ENCODE measurements around the gene SLK.

SLK gene

DNA sequence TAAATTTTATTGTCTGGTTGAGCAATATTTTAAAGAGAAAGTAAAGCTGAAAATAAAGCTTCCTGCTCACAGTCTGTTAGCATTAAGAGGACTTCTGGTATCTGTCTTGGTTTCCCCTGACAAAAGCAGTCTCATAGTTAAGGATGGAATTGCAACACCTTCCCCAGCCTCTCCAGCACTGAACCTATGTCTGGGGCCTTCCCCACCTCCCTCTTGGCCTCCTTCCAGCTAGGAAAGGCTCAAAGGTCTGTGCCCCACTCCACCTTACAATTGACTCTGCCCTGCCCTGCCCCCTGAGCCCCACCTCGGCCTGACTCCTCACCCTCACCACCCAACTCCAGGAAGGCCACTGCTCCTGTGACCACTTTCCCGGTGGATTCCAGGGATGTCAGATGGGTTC lies 85.5 kb downstream of the SLK start:
- 84 to 100% methylated on average over 2 of the region's 2 CpGs for WGBS, 2 experiments (ENCODE audit: insufficient coverage in 2 of 2)
- Histone ChIP-seq H3K36me3 (ENCODE audit: control insufficient read depth, insufficient read depth, low read length) (no peaks in the 10 kb centered on the region), H3K27ac (ENCODE audit: low read depth, low read length, severe bottlenecking) (no peak overlapping the region), H3K4me1 (ENCODE audit: control insufficient read depth, insufficient read depth, low read length, poor library complexity, severe bottlenecking) (peaks cover 23% of the 10 kb centered on the region), H3K4me3 (ENCODE audit: extremely low read depth, insufficient read depth, low read length, poor library complexity, severe bottlenecking) (no peak overlapping the region), H3K9me3 (ENCODE audit: control insufficient read depth, low read length) (no peaks in the 10 kb centered on the region)

DNA sequence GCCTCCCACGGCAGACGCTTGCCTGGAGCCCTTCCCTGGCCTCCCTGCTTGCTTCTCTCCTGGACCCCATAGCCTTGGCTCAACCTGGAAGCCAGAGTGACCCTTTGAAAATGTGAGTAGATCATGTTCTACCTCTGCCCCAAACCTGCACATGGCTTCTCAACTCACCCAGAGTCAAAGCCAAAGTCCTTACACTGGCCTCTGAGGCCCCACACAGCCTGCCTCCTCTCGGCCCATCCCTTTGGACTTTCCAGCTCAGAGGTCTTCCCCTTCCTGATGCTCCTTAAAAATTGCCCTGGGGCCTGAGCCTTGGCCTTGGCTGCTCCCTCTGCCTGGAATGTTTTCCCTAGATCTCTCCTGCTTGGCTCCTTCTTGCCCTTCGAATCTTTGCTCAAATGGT lies 86.3 kb downstream of the SLK start:
- Histone ChIP-seq H3K27ac (ENCODE audit: low read depth, low read length, severe bottlenecking) (no peak overlapping the region), H3K9me3 (ENCODE audit: control insufficient read depth, low read length) (no peaks in the 10 kb centered on the region), H3K36me3 (ENCODE audit: control insufficient read depth, insufficient read depth, low read length) (no peaks in the 10 kb centered on the region), H3K4me3 (ENCODE audit: extremely low read depth, insufficient read depth, low read length, poor library complexity, severe bottlenecking) (no peak overlapping the region), H3K4me1 (ENCODE audit: control insufficient read depth, insufficient read depth, low read length, poor library complexity, severe bottlenecking) (peaks cover 23% of the 10 kb centered on the region)
- 94% methylated on average over 4 of the region's 4 CpGs for WGBS, 2 experiments (ENCODE audit: insufficient coverage in 2 of 2)

DNA sequence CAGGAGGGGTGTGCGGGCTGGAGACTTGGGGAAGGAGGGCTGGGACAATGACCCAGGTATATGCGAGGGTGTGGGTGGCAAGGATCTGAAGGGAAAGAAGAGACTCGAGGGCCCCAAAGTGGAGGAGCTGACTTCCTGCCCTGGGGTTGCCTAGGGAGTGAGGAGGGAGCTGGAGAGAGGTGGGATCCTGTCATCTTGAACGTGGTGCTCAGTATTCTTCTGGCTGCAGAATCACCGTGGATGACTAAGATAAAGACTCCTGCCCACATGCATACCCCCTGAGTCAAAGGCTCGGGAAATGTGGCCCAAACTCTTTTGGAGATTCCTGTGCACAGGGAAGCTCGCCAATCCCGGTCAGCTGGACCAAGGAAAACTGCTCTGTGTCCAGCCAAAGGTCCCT lies 87.5 kb downstream of the SLK start:
- WGBS, 2 experiments (ENCODE audit: insufficient coverage in 2 of 2) = 55 to 73% methylated on average over 5 to 6 of the region's 8 CpGs
- peaks cover 23% of the 10 kb centered on the region for H3K4me1 ChIP-seq (ENCODE audit: control insufficient read depth, insufficient read depth, low read length, poor library complexity, severe bottlenecking)
- H3K9me3 ChIP-seq (ENCODE audit: control insufficient read depth, low read length) = no peaks in the 10 kb centered on the region
- H3K4me3 ChIP-seq (ENCODE audit: extremely low read depth, insufficient read depth, low read length, poor library complexity, severe bottlenecking) = no peak overlapping the region
- no peaks in the 10 kb centered on the region for H3K36me3 ChIP-seq (ENCODE audit: control insufficient read depth, insufficient read depth, low read length)
- peak overlapping the region; percentile 62 for H3K27ac ChIP-seq (ENCODE audit: low read depth, low read length, severe bottlenecking)

DNA sequence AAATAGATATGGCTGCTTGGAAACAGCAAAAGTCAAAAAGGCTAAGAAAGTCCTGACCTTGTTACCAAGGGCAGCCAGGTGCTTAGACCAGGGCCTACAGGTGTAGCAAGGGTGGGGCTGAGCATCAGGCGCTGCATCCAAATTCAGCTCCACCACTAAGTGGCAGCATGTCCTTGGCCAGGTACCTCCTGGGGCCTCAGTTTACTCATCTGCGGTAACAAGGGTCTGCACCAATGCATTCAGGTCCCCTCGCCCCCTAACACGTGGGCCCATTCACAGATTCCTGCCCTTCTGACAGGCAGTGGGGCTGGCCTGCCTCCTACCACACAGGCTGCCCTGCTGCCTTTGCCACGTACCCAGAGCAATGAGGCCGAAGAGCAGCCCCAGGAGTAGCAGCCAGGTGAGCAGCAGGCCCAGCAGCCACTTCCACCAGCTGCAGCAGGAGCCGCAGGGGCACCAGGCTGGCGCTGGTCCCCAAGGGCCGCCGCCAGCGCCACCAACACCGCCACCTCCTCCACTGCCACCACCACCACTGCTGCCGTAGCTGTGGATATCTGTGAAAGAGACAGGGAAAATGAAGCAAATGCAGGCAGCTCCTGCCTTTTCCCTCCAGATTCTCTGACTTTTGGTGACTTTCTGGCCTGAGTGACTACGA lies 89.8 kb downstream of the SLK start:
- 88 to 96% methylated on average over 7 to 12 of the region's 14 CpGs for WGBS, 2 experiments (ENCODE audit: insufficient coverage in 2 of 2)
- Histone ChIP-seq H3K9me3 (ENCODE audit: control insufficient read depth, low read length) (no peaks in the 10 kb centered on the region), H3K4me3 (ENCODE audit: extremely low read depth, insufficient read depth, low read length, poor library complexity, severe bottlenecking) (no peak overlapping the region), H3K36me3 (ENCODE audit: control insufficient read depth, insufficient read depth, low read length) (no peaks in the 10 kb centered on the region), H3K4me1 (ENCODE audit: control insufficient read depth, insufficient read depth, low read length, poor library complexity, severe bottlenecking) (peaks cover 23% of the 10 kb centered on the region), H3K27ac (ENCODE audit: low read depth, low read length, severe bottlenecking) (no peak overlapping the region)

DNA sequence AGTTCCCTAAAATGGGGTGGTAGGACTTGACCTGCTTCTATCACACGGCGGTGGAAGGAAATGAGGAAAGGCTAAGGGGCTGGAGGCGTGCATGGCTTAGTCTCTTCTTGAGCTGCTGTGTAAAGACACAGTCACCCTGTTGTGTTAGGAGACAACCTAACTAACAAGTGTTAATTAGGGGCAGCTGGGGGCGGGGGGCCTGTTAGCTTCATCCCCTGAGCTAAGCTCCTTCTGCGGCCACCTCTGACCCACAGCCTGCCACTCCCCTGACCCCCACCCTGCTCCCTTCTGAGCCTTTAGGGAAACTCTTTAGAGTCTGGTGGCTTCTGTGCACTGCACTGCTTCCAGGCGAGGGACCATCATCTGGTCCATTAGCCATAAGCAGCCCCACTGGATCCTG lies 90.8 kb downstream of the SLK start:
- Histone ChIP-seq H3K36me3 (ENCODE audit: control insufficient read depth, insufficient read depth, low read length) (no peaks in the 10 kb centered on the region), H3K27ac (ENCODE audit: low read depth, low read length, severe bottlenecking) (no peak overlapping the region), H3K4me3 (ENCODE audit: extremely low read depth, insufficient read depth, low read length, poor library complexity, severe bottlenecking) (no peak overlapping the region), H3K4me1 (ENCODE audit: control insufficient read depth, insufficient read depth, low read length, poor library complexity, severe bottlenecking) (peaks cover 23% of the 10 kb centered on the region), H3K9me3 (ENCODE audit: control insufficient read depth, low read length) (no peaks in the 10 kb centered on the region)
- 50 to 72% methylated on average over 4 to 6 of the region's 6 CpGs for WGBS, 2 experiments (ENCODE audit: insufficient coverage in 2 of 2)

DNA sequence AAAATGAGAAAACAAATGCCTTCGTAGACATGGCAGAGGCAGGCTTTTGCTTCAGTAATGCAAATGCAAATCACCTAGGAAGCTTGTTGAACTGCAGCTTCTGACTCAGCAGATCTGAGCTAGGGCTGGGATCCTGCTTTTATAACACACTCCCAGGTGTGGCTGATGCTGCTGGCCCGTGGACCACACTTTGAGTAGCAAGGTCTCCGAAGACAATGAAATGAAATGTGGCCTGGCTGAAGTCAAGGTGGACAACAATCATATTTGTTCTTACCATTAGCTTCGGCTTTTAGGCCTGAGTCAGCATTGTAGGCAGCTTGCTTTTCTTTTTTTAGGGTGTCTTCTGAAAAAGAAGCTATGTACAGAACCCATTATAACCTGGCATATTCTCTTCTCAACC lies 92.4 kb downstream of the SLK start:
- Histone ChIP-seq H3K27ac (ENCODE audit: low read depth, low read length, severe bottlenecking) (no peak overlapping the region), H3K4me3 (ENCODE audit: extremely low read depth, insufficient read depth, low read length, poor library complexity, severe bottlenecking) (no peak overlapping the region), H3K36me3 (ENCODE audit: control insufficient read depth, insufficient read depth, low read length) (no peaks in the 10 kb centered on the region), H3K4me1 (ENCODE audit: control insufficient read depth, insufficient read depth, low read length, poor library complexity, severe bottlenecking) (peaks cover 16% of the 10 kb centered on the region), H3K9me3 (ENCODE audit: control insufficient read depth, low read length) (no peaks in the 10 kb centered on the region)
- WGBS, 2 experiments (ENCODE audit: insufficient coverage in 2 of 2) = 21 to 67% methylated on average over 2 to 3 of the region's 4 CpGs

DNA sequence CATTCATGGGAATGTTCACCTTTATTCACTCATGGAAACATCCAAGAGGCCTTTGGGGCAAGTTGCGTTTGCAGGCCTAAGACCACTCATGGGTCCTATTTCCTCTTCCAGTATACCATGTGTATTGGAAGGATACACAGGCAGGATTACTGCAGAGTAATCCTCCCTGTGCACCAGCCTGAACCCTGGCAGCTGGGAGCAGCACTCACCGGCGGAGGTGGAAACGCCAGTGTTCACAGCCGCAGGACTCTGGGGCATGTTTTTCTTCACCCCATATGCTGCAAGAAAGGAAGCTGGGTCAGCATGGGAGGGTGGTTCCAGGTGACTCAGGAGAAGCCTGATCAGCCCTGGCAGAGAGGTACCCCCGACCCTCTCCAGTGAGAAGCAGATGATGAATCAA lies 94.3 kb downstream of the SLK start:
- Histone ChIP-seq H3K27ac (ENCODE audit: low read depth, low read length, severe bottlenecking) (no peak overlapping the region), H3K4me1 (ENCODE audit: control insufficient read depth, insufficient read depth, low read length, poor library complexity, severe bottlenecking) (no peaks in the 10 kb centered on the region), H3K4me3 (ENCODE audit: extremely low read depth, insufficient read depth, low read length, poor library complexity, severe bottlenecking) (no peak overlapping the region), H3K9me3 (ENCODE audit: control insufficient read depth, low read length) (no peaks in the 10 kb centered on the region), H3K36me3 (ENCODE audit: control insufficient read depth, insufficient read depth, low read length) (no peaks in the 10 kb centered on the region)
- WGBS, 2 experiments (ENCODE audit: insufficient coverage in 2 of 2) = 94 to 100% methylated on average over 3 to 6 of the region's 6 CpGs

DNA sequence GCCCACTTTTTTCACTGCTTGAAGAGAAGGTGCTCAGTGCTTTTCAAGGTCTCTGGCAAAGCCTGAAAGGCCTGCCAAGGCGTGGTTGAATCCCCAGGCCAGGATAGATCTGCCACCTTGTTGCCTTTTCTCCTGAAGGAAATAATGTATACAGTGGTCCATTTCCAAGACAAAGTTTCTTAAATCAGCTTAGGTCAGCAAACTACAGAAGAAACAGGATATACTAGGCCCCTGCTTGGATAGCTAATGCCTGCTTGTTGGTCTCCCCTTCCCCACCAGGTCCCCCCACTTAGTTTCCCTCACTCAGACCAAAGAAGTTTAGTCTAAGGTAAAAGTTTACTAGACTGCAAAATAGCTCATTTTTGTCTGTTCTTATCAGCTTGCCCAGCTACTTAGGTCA lies 98.8 kb downstream of the SLK start:
- no peaks in the 10 kb centered on the region for H3K4me1 ChIP-seq (ENCODE audit: control insufficient read depth, insufficient read depth, low read length, poor library complexity, severe bottlenecking)
- no peak overlapping the region for H3K27ac ChIP-seq (ENCODE audit: low read depth, low read length, severe bottlenecking)
- H3K36me3 ChIP-seq (ENCODE audit: control insufficient read depth, insufficient read depth, low read length) = no peaks in the 10 kb centered on the region
- WGBS, 2 experiments (ENCODE audit: insufficient coverage in 2 of 2) = no CpG with 5 or more reads among the region's 1 CpG
- H3K4me3 ChIP-seq (ENCODE audit: extremely low read depth, insufficient read depth, low read length, poor library complexity, severe bottlenecking) = no peak overlapping the region
- no peaks in the 10 kb centered on the region for H3K9me3 ChIP-seq (ENCODE audit: control insufficient read depth, low read length)

DNA sequence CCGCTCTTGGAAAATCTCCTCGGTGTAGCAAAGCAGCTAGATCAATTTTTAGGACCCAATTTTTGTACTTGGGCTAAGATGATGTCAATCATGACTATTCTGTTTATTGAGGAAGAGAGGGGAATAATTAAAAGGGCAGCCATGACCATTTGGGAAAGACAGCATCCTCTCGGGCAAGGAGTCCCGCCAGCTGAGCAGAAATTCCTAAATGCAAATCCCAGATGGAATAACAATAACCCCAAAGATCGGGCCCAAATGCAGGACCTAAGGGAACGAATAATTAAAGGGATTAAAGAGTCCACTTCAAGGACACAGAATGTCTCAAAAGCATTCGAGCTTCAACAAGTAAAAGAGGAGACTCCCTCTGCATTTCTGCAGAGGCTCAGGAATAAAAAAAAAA lies 100.0 kb downstream of the SLK start:
- WGBS, 2 experiments (ENCODE audit: insufficient coverage in 2 of 2) = 63 to 77% methylated on average over 4 of the region's 7 CpGs
- no peak overlapping the region for H3K27ac ChIP-seq (ENCODE audit: low read depth, low read length, severe bottlenecking)
- no peak overlapping the region for H3K4me3 ChIP-seq (ENCODE audit: extremely low read depth, insufficient read depth, low read length, poor library complexity, severe bottlenecking)
- no peaks in the 10 kb centered on the region for H3K4me1 ChIP-seq (ENCODE audit: control insufficient read depth, insufficient read depth, low read length, poor library complexity, severe bottlenecking)
- no peaks in the 10 kb centered on the region for H3K9me3 ChIP-seq (ENCODE audit: control insufficient read depth, low read length)
- H3K36me3 ChIP-seq (ENCODE audit: control insufficient read depth, insufficient read depth, low read length) = no peaks in the 10 kb centered on the region

DNA sequence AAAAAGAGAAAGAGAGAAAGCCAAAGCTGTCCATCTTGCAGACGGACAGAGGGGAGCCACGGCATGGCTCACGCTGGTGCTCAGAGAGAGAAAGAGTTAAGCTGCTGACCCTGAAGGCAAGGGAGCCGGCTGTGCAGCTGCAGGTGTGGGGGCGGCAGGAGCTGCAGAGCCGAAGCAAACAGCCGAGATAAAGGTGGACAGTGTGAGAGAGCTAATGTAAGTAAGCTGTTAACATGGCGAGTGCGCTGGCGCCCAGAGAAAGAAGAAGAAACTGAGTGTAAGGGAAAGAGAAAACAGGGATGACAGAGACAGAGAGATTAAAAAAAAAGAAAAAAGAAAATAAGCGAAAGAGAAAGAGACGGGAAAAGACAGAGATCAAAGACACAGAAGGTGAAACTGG lies 100.6 kb downstream of the SLK start:
- Histone ChIP-seq H3K4me3 (ENCODE audit: extremely low read depth, insufficient read depth, low read length, poor library complexity, severe bottlenecking) (no peak overlapping the region), H3K4me1 (ENCODE audit: control insufficient read depth, insufficient read depth, low read length, poor library complexity, severe bottlenecking) (no peaks in the 10 kb centered on the region), H3K27ac (ENCODE audit: low read depth, low read length, severe bottlenecking) (no peak overlapping the region), H3K36me3 (ENCODE audit: control insufficient read depth, insufficient read depth, low read length) (no peaks in the 10 kb centered on the region), H3K9me3 (ENCODE audit: control insufficient read depth, low read length) (no peaks in the 10 kb centered on the region)
- 44 to 52% methylated on average over 12 of the region's 12 CpGs for WGBS, 2 experiments (ENCODE audit: insufficient coverage in 2 of 2)

DNA sequence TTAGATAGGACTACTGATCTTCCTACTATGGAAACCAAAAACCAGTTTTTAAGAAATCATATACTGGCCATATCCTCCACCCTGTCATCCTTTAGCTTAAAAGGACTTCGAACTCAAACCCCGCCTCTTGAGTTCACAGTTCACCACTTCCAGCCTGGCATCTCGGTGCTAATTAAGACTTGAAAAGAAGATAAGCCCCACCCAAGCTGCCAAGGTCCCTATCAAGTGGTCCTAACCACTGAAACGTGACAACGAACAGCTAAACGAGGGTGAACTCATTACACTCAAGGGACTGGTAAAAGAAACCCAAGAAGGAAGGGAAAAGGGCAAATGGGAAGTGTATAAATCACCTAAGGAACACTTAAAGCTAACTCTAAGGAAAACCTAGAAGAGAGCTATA lies 102.7 kb downstream of the SLK start:
- 67 to 72% methylated on average over 3 to 5 of the region's 6 CpGs for WGBS, 2 experiments (ENCODE audit: insufficient coverage in 2 of 2)
- H3K36me3 ChIP-seq (ENCODE audit: control insufficient read depth, insufficient read depth, low read length) = no peaks in the 10 kb centered on the region
- no peak overlapping the region for H3K27ac ChIP-seq (ENCODE audit: low read depth, low read length, severe bottlenecking)
- H3K4me3 ChIP-seq (ENCODE audit: extremely low read depth, insufficient read depth, low read length, poor library complexity, severe bottlenecking) = no peak overlapping the region
- H3K4me1 ChIP-seq (ENCODE audit: control insufficient read depth, insufficient read depth, low read length, poor library complexity, severe bottlenecking) = no peaks in the 10 kb centered on the region
- no peaks in the 10 kb centered on the region for H3K9me3 ChIP-seq (ENCODE audit: control insufficient read depth, low read length)

All from mesodermal cell (in vitro differentiated cells).